HG03060 (cell line): ENCODE results near the gene ATP11B.

Source experiments
- ATAC-seq: cut with Tn5 transposase; IDR thresholded peaks from one replicate; pipeline ENCODE4 v1.9.1; 2021; ENCODE audit warnings: low read depth, moderate number of reproducible peaks; ENCODE audit not compliant: unreplicated experiment

ATP11B gene

GRCh38 chr3:182792901-182793662 lies at the start of gene ATP11B:
Gene ATP11B, plus strand, starts transcription at chr3:182793504. Its CDS starts 256 bp downstream, at chr3:182793760.
- ATAC-seq = peak; percentile 35

GRCh38 chr3:182746959-182747358 lies 46.3 kb upstream of the ATP11B start:
- ATAC-seq = no peak

DNA sequence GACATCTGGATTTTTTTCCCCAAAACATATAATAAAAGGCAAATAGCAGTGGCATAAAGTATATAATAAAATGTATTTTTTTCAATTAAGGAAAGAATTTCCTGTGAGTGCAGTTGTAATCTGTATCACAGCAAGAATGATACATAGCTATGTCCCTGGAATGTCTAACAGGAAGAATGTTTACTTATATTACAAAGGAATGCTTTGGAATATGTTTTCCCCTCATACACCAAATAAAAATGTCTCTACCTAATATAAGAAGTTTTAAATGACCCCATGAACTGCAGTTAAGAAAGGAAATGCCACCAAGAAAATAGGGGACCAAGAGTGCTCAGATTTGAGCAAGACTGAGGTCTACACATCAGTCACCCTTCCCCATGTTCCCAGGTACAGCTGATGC lies 38.0 kb upstream of the ATP11B start:
- ATAC-seq = no peak

- ATAC-seq = no peak
Observed at GRCh38 chr3:182755712-182756111, 37.6 kb upstream of the ATP11B start.

DNA sequence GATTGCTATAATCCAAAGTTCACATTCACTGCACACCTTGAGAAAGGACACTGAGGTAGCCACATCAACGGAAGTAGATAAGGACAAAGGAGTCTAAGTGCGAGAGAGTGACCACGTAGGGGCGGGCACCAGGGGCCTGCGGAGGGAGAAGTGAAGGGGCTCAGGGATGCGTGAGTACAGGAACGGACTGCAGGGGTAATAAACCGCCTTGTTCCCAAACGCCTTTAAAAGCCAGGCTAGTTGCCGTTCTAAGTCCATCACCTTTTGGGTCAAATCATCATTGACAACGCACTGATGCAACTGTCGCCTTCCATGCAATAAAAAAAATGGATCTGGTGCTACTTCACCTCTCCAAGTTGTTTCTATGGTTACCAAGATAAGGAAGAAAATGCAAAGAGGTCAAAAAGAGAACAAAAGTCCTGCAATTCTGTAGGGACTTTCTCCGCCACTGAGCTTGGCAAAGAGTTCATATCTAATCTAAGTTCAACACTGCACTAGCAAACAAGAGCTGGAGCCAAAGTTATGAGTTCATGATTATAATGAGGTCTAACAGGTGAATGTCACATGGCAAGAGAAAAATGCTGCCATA lies 32.6 kb upstream of the ATP11B start:
- ATAC-seq = no peak

DNA sequence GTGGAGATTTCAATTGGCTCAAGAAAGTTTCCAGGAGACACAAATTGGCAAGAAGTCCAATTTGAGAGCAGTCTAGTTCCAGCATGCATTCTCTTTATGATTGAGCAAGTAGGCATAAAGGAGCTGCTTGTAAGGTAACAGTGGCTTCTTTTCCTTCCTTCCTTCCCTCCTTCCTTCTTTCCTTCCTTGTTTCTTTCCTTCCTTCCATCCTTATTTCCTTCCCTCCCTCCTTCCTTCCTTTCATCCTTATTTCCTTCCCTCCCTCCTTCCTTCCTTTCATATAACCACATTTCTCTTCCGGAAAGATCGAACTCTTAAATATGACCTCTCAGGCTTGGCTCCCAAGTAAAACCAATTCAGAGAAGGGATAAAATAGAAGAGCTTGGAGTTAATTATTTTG lies 29.4 kb upstream of the ATP11B start:
- ATAC-seq = no peak

DNA sequence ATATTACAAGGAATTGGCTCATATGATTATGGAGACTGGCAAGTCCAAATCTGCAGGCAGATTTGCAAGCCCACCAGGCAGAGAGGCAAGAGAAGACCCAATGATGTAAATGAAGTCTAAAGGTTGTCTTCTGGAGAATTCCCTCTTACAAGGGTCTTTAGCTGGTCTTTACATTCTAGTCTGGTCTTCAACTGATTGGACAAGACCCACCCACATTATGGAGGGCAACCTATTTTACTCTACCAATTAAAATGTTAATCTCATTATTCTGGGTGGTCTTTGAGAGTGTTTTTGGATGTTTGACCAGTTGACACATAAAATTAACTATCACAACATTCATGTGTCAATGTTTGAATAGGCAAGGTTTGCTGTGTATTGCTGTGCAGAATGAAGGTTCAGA lies 28.0 kb upstream of the ATP11B start:
- no peak for ATAC-seq

- ATAC-seq = no peak
Observed at GRCh38 chr3:182766099-182766498, 27.2 kb upstream of the ATP11B start.

DNA sequence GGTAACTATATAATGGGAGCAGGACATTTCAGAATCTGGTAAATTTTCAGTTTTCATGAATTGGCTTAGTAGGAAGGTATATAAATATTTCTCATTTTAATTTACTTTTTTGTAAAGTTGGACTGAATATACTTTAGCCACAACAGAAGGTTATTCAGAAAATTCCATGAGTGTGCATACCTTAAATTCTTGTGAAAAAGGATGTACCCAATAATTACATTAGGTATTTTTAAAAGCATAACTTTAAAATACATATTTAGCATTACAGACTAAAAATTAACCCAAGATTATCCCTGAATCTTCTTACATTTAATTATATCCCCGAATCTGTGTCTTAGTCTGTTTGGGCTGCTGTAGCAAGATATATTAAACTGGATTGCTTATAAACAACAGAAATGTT lies 24.9 kb upstream of the ATP11B start:
- no peak for ATAC-seq

GRCh38 chr3:182769673-182770072 lies 23.6 kb upstream of the ATP11B start:
- ATAC-seq = no peak

DNA sequence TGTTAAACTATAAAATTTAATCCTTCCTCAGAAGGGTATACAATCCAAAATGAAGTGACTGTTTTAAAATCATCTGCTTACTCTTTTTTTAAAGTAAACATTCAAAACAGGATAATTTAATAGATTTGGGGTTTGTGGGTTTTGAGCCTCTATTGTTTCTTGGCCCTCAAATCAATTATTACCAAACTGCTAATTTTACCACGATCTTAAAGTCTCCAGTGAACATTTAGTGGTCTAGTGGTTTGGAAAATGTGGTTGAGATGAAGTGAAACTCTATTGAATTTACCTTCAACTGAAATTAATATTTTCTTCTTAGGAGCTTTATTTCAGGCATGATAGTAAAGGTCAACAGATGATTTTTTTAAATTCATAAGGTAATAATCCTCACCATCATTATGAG lies 11.2 kb upstream of the ATP11B start:
- no peak for ATAC-seq

- ATAC-seq = no peak
Observed at GRCh38 chr3:182783106-182783505, 10.2 kb upstream of the ATP11B start.

DNA sequence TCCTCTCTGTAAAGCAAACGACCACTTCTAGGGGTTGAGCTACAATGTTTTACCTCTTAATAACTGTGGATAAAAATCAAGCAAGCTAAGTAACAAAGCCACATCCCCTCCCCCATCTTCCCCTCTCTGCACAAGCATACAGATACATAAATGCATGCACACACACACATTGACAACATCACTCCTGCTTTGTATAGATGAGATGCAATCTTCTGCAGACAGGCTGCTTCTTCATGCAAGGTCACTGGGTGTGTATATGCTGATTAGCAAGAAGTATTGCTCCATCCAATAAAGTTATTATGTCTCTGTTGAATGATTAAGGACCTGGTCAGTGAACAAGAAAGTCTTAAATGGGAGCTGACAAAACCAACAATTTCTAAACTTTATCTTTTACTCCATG lies 8.8 kb upstream of the ATP11B start:
- ATAC-seq = no peak

DNA sequence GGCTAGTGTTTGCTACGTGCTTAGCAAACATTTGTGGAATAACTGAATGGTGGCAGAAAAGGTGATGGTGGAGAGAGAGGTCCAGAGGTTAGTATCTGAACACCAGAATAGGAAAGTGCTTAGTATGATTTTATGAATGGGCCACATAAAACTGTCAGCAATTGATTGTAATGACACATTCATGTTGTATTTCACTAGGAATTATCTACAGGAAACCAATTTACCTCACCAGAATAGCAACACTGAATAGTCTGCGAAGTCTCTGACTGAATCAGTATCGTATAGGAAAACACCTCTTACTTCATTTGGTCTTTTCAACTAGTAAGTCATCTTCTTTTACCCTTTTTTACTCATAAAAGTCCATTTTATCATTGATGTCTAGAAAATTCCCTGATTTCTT lies 8.2 kb upstream of the ATP11B start:
- no peak for ATAC-seq

- no peak for ATAC-seq
Observed at GRCh38 chr3:182785756-182786155, 7.5 kb upstream of the ATP11B start.

DNA sequence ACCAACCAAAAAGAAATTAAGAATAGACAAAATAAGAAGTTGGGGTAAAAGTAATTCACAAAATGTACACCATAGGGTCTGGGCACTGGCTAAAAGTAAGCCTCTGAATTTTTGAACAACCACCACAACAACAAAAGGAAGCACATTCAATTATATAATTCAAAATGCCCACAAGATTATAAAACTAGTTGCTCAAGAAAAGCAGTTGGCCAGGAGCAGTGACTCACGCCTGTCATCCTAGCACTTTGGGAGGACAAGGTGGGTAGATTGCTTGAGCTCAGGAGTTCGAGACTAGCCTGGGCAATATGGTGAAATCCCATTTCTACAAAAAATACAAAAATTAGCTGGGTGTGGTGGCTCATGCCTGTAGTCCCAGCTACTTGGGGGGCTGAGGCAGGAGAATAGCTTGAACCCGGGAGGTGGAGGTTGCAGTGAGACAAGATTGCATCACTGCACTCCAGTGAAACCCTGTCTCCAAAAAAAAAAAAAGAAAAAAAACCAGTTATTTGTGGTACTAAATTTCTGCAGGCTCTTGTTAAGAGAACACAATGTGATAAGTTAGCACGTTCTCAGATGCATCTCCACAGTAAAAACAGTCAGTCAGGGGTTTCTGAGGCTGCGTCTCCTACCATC lies 6.6 kb upstream of the ATP11B start:
- no peak for ATAC-seq

DNA sequence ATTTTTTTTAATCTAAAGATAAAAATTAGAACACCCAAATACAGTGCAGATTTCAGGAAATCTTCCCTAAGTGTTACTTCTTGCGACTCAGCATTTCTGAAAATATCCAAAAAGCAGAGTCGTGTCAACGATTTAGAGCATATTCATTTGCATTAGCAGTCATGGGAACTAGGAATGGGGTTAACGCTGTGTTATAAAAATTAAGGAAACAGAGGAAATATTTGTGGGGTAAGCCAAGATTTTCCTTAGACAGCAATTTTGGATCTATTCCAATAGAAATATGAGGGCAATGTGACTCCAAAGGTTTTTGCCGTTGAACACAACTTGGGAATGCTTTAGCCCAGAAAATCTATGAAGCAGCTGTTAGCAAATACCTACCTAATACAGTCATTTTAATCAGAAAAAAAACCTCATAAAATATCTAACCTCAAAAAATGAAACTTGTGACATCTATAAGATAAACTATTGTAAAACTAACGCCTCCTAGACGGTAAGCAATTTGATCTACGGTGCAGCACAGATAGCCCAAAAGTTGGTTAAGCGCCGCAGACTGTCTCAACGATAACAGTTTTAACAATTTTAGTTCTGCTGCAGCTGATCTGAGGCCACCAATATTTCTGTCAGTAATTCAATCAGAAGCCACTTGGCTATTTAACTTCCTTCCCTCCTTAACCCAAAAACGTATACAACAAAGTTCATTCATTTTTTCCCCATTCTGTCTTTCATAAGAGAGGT lies 5.8 kb upstream of the ATP11B start:
- ATAC-seq = no peak

GRCh38 chr3:182789371-182789770 lies 3.9 kb upstream of the ATP11B start:
- ATAC-seq = peak; percentile 22

DNA sequence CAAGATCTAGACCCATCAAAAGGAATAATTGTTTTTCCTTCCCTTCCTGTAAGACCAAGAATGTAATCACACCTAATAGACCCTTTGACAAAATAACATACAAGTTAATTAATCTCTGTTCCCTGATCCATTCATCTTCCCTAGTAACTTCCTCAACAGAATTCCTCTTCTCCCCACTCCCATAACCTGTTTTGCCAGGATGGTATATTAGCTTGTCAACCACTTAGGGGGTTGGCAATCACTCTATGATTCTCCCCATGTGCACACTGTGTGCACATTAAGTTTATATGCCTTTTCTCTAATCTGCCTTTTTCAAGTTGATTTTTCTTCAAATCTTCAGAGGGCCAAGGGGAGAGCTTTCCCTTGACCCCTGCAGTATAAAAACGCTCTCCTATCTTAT lies 2.7 kb upstream of the ATP11B start:
- no peak for ATAC-seq

DNA sequence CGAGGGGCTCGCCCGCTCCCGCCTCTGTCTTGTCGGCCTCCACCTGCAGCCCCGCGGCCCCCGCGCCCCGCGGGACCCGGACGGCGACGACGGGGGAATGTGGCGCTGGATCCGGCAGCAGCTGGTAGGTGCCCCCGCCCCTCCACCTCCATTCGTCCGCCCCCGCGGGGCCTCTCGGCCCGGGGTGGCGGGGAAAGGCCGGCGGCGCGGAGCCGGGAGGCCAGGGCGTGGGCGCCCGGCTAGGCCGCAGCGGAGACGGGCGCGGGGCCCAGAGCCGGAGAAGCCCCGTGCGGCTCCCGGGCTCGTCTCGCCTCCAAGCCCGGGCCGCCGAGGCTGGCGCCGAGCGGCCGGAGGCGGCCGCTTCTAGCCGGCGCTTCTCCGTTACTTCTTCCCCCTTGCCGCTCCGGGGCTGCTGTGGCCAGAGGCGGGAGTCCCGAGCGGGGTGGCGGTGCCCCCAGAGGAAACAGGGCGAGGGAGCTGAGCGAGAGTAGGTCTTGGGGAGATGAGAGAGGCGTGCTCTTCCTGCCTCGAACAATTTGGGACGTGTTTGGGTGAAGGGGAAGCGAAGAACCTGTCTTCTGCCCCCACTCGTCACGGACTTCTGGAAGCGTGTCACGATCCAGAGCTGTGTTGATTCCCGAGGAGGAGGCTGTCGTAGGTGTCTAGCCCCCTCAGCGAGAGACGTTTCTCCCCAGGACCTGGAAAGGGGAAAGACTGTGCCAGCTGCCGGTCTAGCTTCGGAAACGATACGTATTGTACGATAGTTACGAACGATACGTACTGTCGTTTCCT lies 555 bp downstream of the ATP11B start:
- peak; percentile 8 for ATAC-seq
